GM12878 (cell line): Measurements from ENCODE around the gene POFUT1. TPM values are rescaled to one million over a fixed set of nuclear protein-coding genes. Genes with fewer than 3 reads are reported as not detected.

Experiments
- ATAC-seq: fragments of 200-7000 bp; cut with Tn5 transposase; 3 replicates; pipeline ENCODE4 v1.9.1; 2020; ENCODE audit warnings: mild to moderate bottlenecking, moderate library complexity
- BruUV-seq: library from RNA; stranded (reverse); fragments of 400-500 nt; replicated peaks from 2 replicates; lab custom pipeline; 2021; lab: Mats Ljungman, UMichigan
- CTCF ChIA-PET: fragments of 300-600 bp; sonication (Branson Sonifier 250); formaldehyde crosslinking; extraction: SDS; loops from one replicate; lab custom pipeline; 2021; ENCODE audit warnings: inconsistent platforms; lab: Yijun Ruan, JAX
- POLR2A ChIA-PET: fragments of 350-600 bp; formaldehyde crosslinking; extraction: SDS; loops from one replicate; lab custom pipeline; 2021; ENCODE audit warnings: inconsistent platforms; lab: Charles Lee
- RAD21 ChIA-PET: fragments of 300-600 bp; sonication (Branson Sonifier 250); formaldehyde crosslinking; loops from one replicate; lab custom pipeline; 2023; ENCODE audit warnings: antibody characterized with exemption; ENCODE audit not compliant: unreplicated experiment; lab: Charles Lee
- SMC1A ChIA-PET: fragments of 300-600 bp; sonication (Branson Sonifier 250); formaldehyde crosslinking; loops from one replicate; lab custom pipeline; 2023; ENCODE audit not compliant: unreplicated experiment, uncharacterized antibody; lab: Charles Lee
- DNase-seq: peaks from one replicate; pipeline ENCODE4 v3.0.0-alpha.2; 2011; ENCODE audit warnings: low read depth, low spot score
- FAIRE-seq: peaks from 3 replicates; lab custom pipeline; 2011; peaks lifted over from hg19 to GRCh38; lab: Jason Lieb, UNC
- H2AFZ ChIP-seq: 2 replicates; pipeline ENCODE4 v1.6.0; 2011; ENCODE audit warnings: low read depth, low read length, control low read depth; ENCODE audit not compliant: control insufficient read depth
- H3K27ac ChIP-seq: 2 replicates; pipeline ENCODE4 v1.5.1; 2011; ENCODE audit warnings: control low read depth; ENCODE audit not compliant: control insufficient read depth, insufficient read depth
- H3K27me3 ChIP-seq, 2 experiments: replicated peaks in 1 of 2; 2 replicates each; pipeline versions ENCODE4 v1.6.0 to v1.6.1; 2011; ENCODE audit warnings: low read length in 1 of 2; ENCODE audit not compliant: control insufficient read depth in 2 of 2, insufficient read depth in 2 of 2
- H3K36me3 ChIP-seq, 2 experiments: 2 replicates each; pipeline ENCODE4 v1.5.1; 2011; ENCODE audit warnings: low read length in 1 of 2; ENCODE audit not compliant: control insufficient read depth in 2 of 2, insufficient read depth in 2 of 2
- H3K4me1 ChIP-seq: 2 replicates; pipeline ENCODE4 v1.6.1; 2011; ENCODE audit warnings: mild to moderate bottlenecking, low read length, moderate library complexity, mixed read lengths; ENCODE audit not compliant: control insufficient read depth, insufficient read depth
- H3K4me2 ChIP-seq: 2 replicates; pipeline ENCODE4 v1.6.0; 2011; ENCODE audit warnings: control low read depth; ENCODE audit not compliant: control insufficient read depth, insufficient read depth
- H3K4me3 ChIP-seq: fragments of 200-600 bp; sonication (generic); 2 replicates; pipeline ENCODE4 v1.5.1; 2016
- H3K79me2 ChIP-seq: 2 replicates; pipeline ENCODE4 v1.6.0; 2011; ENCODE audit warnings: low read length; ENCODE audit not compliant: control insufficient read depth, insufficient read depth
- H3K9ac ChIP-seq: 2 replicates; pipeline ENCODE4 v1.8.0; 2011; ENCODE audit warnings: low read length, control low read depth, mixed read lengths; ENCODE audit not compliant: control insufficient read depth, insufficient read depth
- H3K9me3 ChIP-seq: replicated peaks from 3 replicates; pipeline ENCODE4 v1.5.1; 2011; ENCODE audit warnings: mild to moderate bottlenecking, low read length; ENCODE audit not compliant: control insufficient read depth, insufficient read depth
- H4K20me1 ChIP-seq: 2 replicates; pipeline ENCODE4 v1.6.0; 2011; ENCODE audit not compliant: control insufficient read depth, insufficient read depth
- PAX5 ChIP-seq: IDR thresholded peaks from 2 replicates; pipeline ENCODE4 v1.6.1; 2011; ENCODE audit warnings: low read depth, low read length, borderline replicate concordance
- RELB ChIP-seq: fragments of 450-650 bp; IDR thresholded peaks from 2 replicates; pipeline ENCODE4 v1.6.1; 2017; ENCODE audit warnings: low read depth, mild to moderate bottlenecking, moderate library complexity
- TAF1 ChIP-seq: IDR thresholded peaks from 2 replicates; pipeline ENCODE4 v1.6.1; 2011; ENCODE audit warnings: mild to moderate bottlenecking, low read depth, low read length, borderline replicate concordance
- WGBS: methylation state at CpG from one replicate; pipeline ENCODE4 v1.1.6; 2016; ENCODE audit warnings: low lambda C conversion rate; ENCODE audit not compliant: insufficient replicate concordance, insufficient coverage; ENCODE audit errors: missing lambda C conversion rate; 5-methylcytosine and 5-hydroxymethylcytosine counted together
- in situ Hi-C: fragments of 300-500 bp; cut with MboI; formaldehyde crosslinking; loops from 9 replicates; pipeline ENCODE4 v1.14.3; 2018; ENCODE audit warnings: mixed read lengths
- intact Hi-C: fragments of 100-400 bp; cut with micrococcal nuclease; formaldehyde crosslinking; loops from one replicate; pipeline ENCODE4 v1.14.2; 2022; ENCODE audit not compliant: unreplicated experiment
- microRNA counts: library from miRNA; unstranded; fragments of <30 nt; microRNA quantifications from one replicate; lab custom pipeline; 2016
- polyA plus RNA-seq, 11 experiments: library from polyadenylated mRNA; depleted of rRNA in 4 of 11; unstranded in 6 of 11; stranded (reverse) in 5 of 11; fragments of >200 nt; fragmentation: Nextera tagmentation in 4 of 11; fragmentation: Illumina TruSeq in 1 of 11; extraction: Ambion mirVana in 4 of 11; extraction: Trizol in 1 of 11; gene quantifications; 1 replicate in 1 of 11; 2 replicates in 10 of 11; pipeline versions ENCODE4 v1.2.1 to v1.2.3, GENCODE V29; 2011 to 2016; ENCODE audit warnings: inconsistent platforms in 2 of 11, missing spikeins in 2 of 11, low read depth in 1 of 11
- total RNA-seq, 4 experiments: library from RNA; depleted of rRNA in 3 of 4; stranded (reverse); fragments of >200 nt in 3 of 4; fragmentation: Illumina TruSeq in 1 of 4; extraction: Trizol in 1 of 4; gene quantifications; 2 replicates each; pipeline versions ENCODE4 v1.2.1 to v1.2.3, GENCODE V29; 2013 to 2021
- TF ChIP-seq, protein P1 (sequence below): IDR thresholded peaks from 2 replicates; pipeline ENCODE4 v1.6.1; 2011; ENCODE audit warnings: borderline replicate concordance, low read depth, mild to moderate bottlenecking, moderate library complexity, low read length; ENCODE audit not compliant: insufficient read depth, poor library complexity, severe bottlenecking

The POFUT1 gene
- total and polyA plus RNA-seq, 10 of the 15 experiments (the other 5 are each of a cell fraction or from before 2014, with no cell fraction given): 2.6 to 33.4 (median 23.1) TPM

- TF ChIP-seq RELB: peak; percentile 69; the same call in 1 of the 2 replicates
These were observed 78.1 kb downstream of the POFUT1 start (continued) for GRCh38 chr20:32285621-32286371.

DNA sequence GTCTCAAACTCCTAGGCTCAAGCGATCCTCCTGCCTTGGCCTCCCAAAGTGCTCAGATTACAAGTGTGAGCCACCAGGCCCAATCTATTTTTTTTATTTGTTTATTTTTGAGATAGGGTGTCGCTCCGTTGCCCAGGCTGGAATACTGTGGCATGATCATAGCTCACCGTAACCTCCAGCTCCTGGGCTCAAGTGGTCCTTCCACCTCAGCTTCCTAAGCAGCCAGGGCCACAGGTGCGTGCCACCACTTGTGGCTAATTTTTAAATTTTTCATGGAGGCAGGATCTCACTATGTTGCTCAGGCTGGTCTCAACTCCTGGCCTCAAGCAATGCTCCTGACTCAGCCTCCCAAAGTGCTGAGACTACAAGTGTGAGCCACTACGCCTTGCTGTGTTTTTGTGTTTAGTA lies 79.6 kb downstream of the POFUT1 start:
- H3K27ac ChIP-seq: peak overlapping the region; percentile 92
- peaks cover 31% of the 10 kb centered on the region for H3K4me1 ChIP-seq
- peaks cover 1 to 6% of the 10 kb centered on the region in 2 experiments for H3K36me3 ChIP-seq
- TF ChIP-seq TAF1: no peak
- TF ChIP-seq PAX5: no peak
- TF ChIP-seq, protein P1, sequence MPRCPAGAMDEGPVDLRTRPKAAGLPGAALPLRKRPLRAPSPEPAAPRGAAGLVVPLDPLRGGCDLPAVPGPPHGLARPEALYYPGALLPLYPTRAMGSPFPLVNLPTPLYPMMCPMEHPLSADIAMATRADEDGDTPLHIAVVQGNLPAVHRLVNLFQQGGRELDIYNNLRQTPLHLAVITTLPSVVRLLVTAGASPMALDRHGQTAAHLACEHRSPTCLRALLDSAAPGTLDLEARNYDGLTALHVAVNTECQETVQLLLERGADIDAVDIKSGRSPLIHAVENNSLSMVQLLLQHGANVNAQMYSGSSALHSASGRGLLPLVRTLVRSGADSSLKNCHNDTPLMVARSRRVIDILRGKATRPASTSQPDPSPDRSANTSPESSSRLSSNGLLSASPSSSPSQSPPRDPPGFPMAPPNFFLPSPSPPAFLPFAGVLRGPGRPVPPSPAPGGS: peak; percentile 74
- TF ChIP-seq, all 136 proteins: peak for 1
- Histone ChIP-seq H3K9me3 (no peaks in the 10 kb centered on the region; the same call in 2 of the 3 replicates), H3K27me3 (no peaks in the 10 kb centered on the region), H2AFZ (no peak overlapping the region), H3K4me3 (no peak overlapping the region), H3K79me2 (peaks cover 53% of the 10 kb centered on the region), H4K20me1 (no peaks in the 10 kb centered on the region), H3K4me2 (peak overlapping the region; percentile 73), H3K9ac (no peak overlapping the region)
- DNase-seq (no peak), FAIRE-seq (no peak), ATAC-seq (no peak)
- CTCF ChIA-PET: interaction anchor here (0.8 to 2.5 kb wide), 4 partner anchors 21 to 69 kb away, joined by 3 to 12 read pairs (median 4); partner anchors contain the start of gene ASXL1
- in situ Hi-C loops: no loop called here
- POLR2A ChIA-PET: interaction anchor here (0.5 to 2.6 kb wide), 2 partner anchors 8 to 73 kb away, joined by 3 to 16 read pairs; no protein-coding TSS in a partner anchor
- RAD21 ChIA-PET: interaction anchor here (0.7 to 2.8 kb wide), 5 partner anchors 9 to 82 kb away, joined by 3 to 22 read pairs (median 4); partner anchors contain the start of gene ASXL1
- no TSS peak for BruUV-seq
- SMC1A ChIA-PET: interaction anchor here (1.2 to 3.0 kb wide), 7 partner anchors 8 to 72 kb away, joined by 3 to 26 read pairs (median 18); partner anchors contain the start of genes ASXL1 and KIF3B
- 97% methylated on average over 6 of the region's 6 CpGs for WGBS
- intact Hi-C loops: loop anchor here (5.0 kb wide), 1 partner anchor 80 kb away; the partner anchor contains the start of genes PLAGL2 and POFUT1

MicroRNAs encoded within 50 kb of the gene (microRNA counts, 767-probe panel; counts per million panel counts)
- microRNA hsa-miR-1825 (lab: Ali Mortazavi, UCI): 1,438 counts per million, percentile 53 among the panel's probes with 10 or more counts

Other genes with a start within 250 kb of the POFUT1 start
- gene XKR7, start 239.7 kb upstream of the POFUT1 start, total RNA-seq (2014; rRNA removed): under 0.01 TPM in 1 of 2 replicates, not detected in the other
- gene XKR7, start 239.7 kb upstream of the POFUT1 start, total RNA-seq (2014; rRNA removed; fragmentation: Illumina TruSeq; extraction: Trizol): not detected in 2 replicates
- gene XKR7, start 239.7 kb upstream of the POFUT1 start, total RNA-seq (2021): not detected in 2 replicates
- gene XKR7, start 239.7 kb upstream of the POFUT1 start, polyA plus RNA-seq (2011; rRNA removed): not detected in 2 replicates
- gene XKR7, start 239.7 kb upstream of the POFUT1 start, polyA plus RNA-seq (2014; fragmentation: Illumina TruSeq; extraction: Trizol): not detected in 2 replicates
- not detected for gene XKR7, start 239.7 kb upstream of the POFUT1 start, polyA plus RNA-seq (2014; fragmentation: Nextera tagmentation; extraction: Ambion mirVana)
- not detected in 2 replicates for gene XKR7, start 239.7 kb upstream of the POFUT1 start, polyA plus RNA-seq (2014; rRNA removed)
- gene XKR7, start 239.7 kb upstream of the POFUT1 start, polyA plus RNA-seq (2016; fragmentation: Nextera tagmentation; extraction: Ambion mirVana): not detected
- gene CCM2L, start 197.4 kb upstream of the POFUT1 start, total RNA-seq (2014; rRNA removed): not detected in 2 replicates
- not detected in 2 replicates for gene CCM2L, start 197.4 kb upstream of the POFUT1 start, total RNA-seq (2014; rRNA removed; fragmentation: Illumina TruSeq; extraction: Trizol)
- not detected in 2 replicates for gene CCM2L, start 197.4 kb upstream of the POFUT1 start, total RNA-seq (2021)
- gene CCM2L, start 197.4 kb upstream of the POFUT1 start, polyA plus RNA-seq (2011; rRNA removed): not detected in 2 replicates
- not detected in 2 replicates for gene CCM2L, start 197.4 kb upstream of the POFUT1 start, polyA plus RNA-seq (2014; fragmentation: Illumina TruSeq; extraction: Trizol)
- gene CCM2L, start 197.4 kb upstream of the POFUT1 start, polyA plus RNA-seq (2014; fragmentation: Nextera tagmentation; extraction: Ambion mirVana): not detected
- not detected in 2 replicates for gene CCM2L, start 197.4 kb upstream of the POFUT1 start, polyA plus RNA-seq (2014; rRNA removed)
- gene CCM2L, start 197.4 kb upstream of the POFUT1 start, polyA plus RNA-seq (2016; fragmentation: Nextera tagmentation; extraction: Ambion mirVana): not detected
- gene HCK, start 155.6 kb upstream of the POFUT1 start, total RNA-seq (2014; rRNA removed): 30.2 and 30.3 TPM in 2 replicates
- gene HCK, start 155.6 kb upstream of the POFUT1 start, total RNA-seq (2014; rRNA removed; fragmentation: Illumina TruSeq; extraction: Trizol): 20.5 TPM in 2 replicates
- 20.1 and 21.0 TPM in 2 replicates for gene HCK, start 155.6 kb upstream of the POFUT1 start, total RNA-seq (2021)
- gene HCK, start 155.6 kb upstream of the POFUT1 start, polyA plus RNA-seq (2011; rRNA removed): 1.5 and 3.0 TPM in 2 replicates
- gene HCK, start 155.6 kb upstream of the POFUT1 start, polyA plus RNA-seq (2014; fragmentation: Illumina TruSeq; extraction: Trizol): 22.5 and 25.2 TPM in 2 replicates
- 1 to 10 TPM; 1.3 to 2.1 TPM for gene HCK, start 155.6 kb upstream of the POFUT1 start, polyA plus RNA-seq (2014; fragmentation: Nextera tagmentation; extraction: Ambion mirVana)
- 25.0 and 26.7 TPM in 2 replicates for gene HCK, start 155.6 kb upstream of the POFUT1 start, polyA plus RNA-seq (2014; rRNA removed)
- 10 to 100 TPM; 16.5 to 16.8 TPM for gene HCK, start 155.6 kb upstream of the POFUT1 start, polyA plus RNA-seq (2016; fragmentation: Nextera tagmentation; extraction: Ambion mirVana)
- gene TM9SF4, start 98.2 kb upstream of the POFUT1 start, total RNA-seq (2014; rRNA removed): 19.9 and 24.5 TPM in 2 replicates
- gene TM9SF4, start 98.2 kb upstream of the POFUT1 start, total RNA-seq (2014; rRNA removed; fragmentation: Illumina TruSeq; extraction: Trizol): 19.9 and 20.8 TPM in 2 replicates
- gene TM9SF4, start 98.2 kb upstream of the POFUT1 start, total RNA-seq (2021): 29.5 and 33.6 TPM in 2 replicates
- gene TM9SF4, start 98.2 kb upstream of the POFUT1 start, polyA plus RNA-seq (2011; rRNA removed): 24.7 and 47.8 TPM in 2 replicates
- 32.0 and 34.9 TPM in 2 replicates for gene TM9SF4, start 98.2 kb upstream of the POFUT1 start, polyA plus RNA-seq (2014; fragmentation: Illumina TruSeq; extraction: Trizol)
- 10 to 100 TPM in 1 of 2 experiments, 1 to 10 TPM in 1; 8.5 to 14.1 TPM for gene TM9SF4, start 98.2 kb upstream of the POFUT1 start, polyA plus RNA-seq (2014; fragmentation: Nextera tagmentation; extraction: Ambion mirVana)
- 27.8 and 28.6 TPM in 2 replicates for gene TM9SF4, start 98.2 kb upstream of the POFUT1 start, polyA plus RNA-seq (2014; rRNA removed)
- gene TM9SF4, start 98.2 kb upstream of the POFUT1 start, polyA plus RNA-seq (2016; fragmentation: Nextera tagmentation; extraction: Ambion mirVana): 10 to 100 TPM; 23.3 to 24.1 TPM
- gene PLAGL2, start 137 bp upstream of the POFUT1 start, total RNA-seq (2014; rRNA removed): 7.3 and 7.8 TPM in 2 replicates
- 8.3 and 8.4 TPM in 2 replicates for gene PLAGL2, start 137 bp upstream of the POFUT1 start, total RNA-seq (2014; rRNA removed; fragmentation: Illumina TruSeq; extraction: Trizol)
- gene PLAGL2, start 137 bp upstream of the POFUT1 start, total RNA-seq (2021): 29.7 and 31.7 TPM in 2 replicates
- 4.5 and 7.4 TPM in 2 replicates for gene PLAGL2, start 137 bp upstream of the POFUT1 start, polyA plus RNA-seq (2011; rRNA removed)
- 31.0 and 32.3 TPM in 2 replicates for gene PLAGL2, start 137 bp upstream of the POFUT1 start, polyA plus RNA-seq (2014; fragmentation: Illumina TruSeq; extraction: Trizol)
- gene PLAGL2, start 137 bp upstream of the POFUT1 start, polyA plus RNA-seq (2014; fragmentation: Nextera tagmentation; extraction: Ambion mirVana): 1 to 10 TPM; 4.4 to 7.3 TPM
- 18.4 and 18.5 TPM in 2 replicates for gene PLAGL2, start 137 bp upstream of the POFUT1 start, polyA plus RNA-seq (2014; rRNA removed)
- gene PLAGL2, start 137 bp upstream of the POFUT1 start, polyA plus RNA-seq (2016; fragmentation: Nextera tagmentation; extraction: Ambion mirVana): 10 to 100 TPM; 18.3 to 21.0 TPM
- 27.4 and 28.3 TPM in 2 replicates for gene KIF3B, start 69.8 kb downstream of the POFUT1 start, total RNA-seq (2014; rRNA removed)
- gene KIF3B, start 69.8 kb downstream of the POFUT1 start, total RNA-seq (2014; rRNA removed; fragmentation: Illumina TruSeq; extraction: Trizol): 27.5 and 28.5 TPM in 2 replicates
- gene KIF3B, start 69.8 kb downstream of the POFUT1 start, total RNA-seq (2021): 29.5 and 31.5 TPM in 2 replicates
- gene KIF3B, start 69.8 kb downstream of the POFUT1 start, polyA plus RNA-seq (2011; rRNA removed): 26.3 and 28.9 TPM in 2 replicates
- gene KIF3B, start 69.8 kb downstream of the POFUT1 start, polyA plus RNA-seq (2014; fragmentation: Illumina TruSeq; extraction: Trizol): 37.3 and 39.0 TPM in 2 replicates
- gene KIF3B, start 69.8 kb downstream of the POFUT1 start, polyA plus RNA-seq (2014; fragmentation: Nextera tagmentation; extraction: Ambion mirVana): 10 to 100 TPM; 10.7 to 11.2 TPM
- gene KIF3B, start 69.8 kb downstream of the POFUT1 start, polyA plus RNA-seq (2014; rRNA removed): 23.8 and 25.6 TPM in 2 replicates
- 1 to 10 TPM; 7.4 to 7.5 TPM for gene KIF3B, start 69.8 kb downstream of the POFUT1 start, polyA plus RNA-seq (2016; fragmentation: Nextera tagmentation; extraction: Ambion mirVana)
- 43.5 and 47.9 TPM in 2 replicates for gene ASXL1, start 150.5 kb downstream of the POFUT1 start, total RNA-seq (2014; rRNA removed)
- gene ASXL1, start 150.5 kb downstream of the POFUT1 start, total RNA-seq (2014; rRNA removed; fragmentation: Illumina TruSeq; extraction: Trizol): 41.2 and 44.3 TPM in 2 replicates
- 86.0 and 87.6 TPM in 2 replicates for gene ASXL1, start 150.5 kb downstream of the POFUT1 start, total RNA-seq (2021)
- 43.8 and 53.0 TPM in 2 replicates for gene ASXL1, start 150.5 kb downstream of the POFUT1 start, polyA plus RNA-seq (2011; rRNA removed)
- gene ASXL1, start 150.5 kb downstream of the POFUT1 start, polyA plus RNA-seq (2014; fragmentation: Illumina TruSeq; extraction: Trizol): 51.8 and 64.0 TPM in 2 replicates
- 10 to 100 TPM; 11.0 to 14.8 TPM for gene ASXL1, start 150.5 kb downstream of the POFUT1 start, polyA plus RNA-seq (2014; fragmentation: Nextera tagmentation; extraction: Ambion mirVana)
- 60.5 and 62.4 TPM in 2 replicates for gene ASXL1, start 150.5 kb downstream of the POFUT1 start, polyA plus RNA-seq (2014; rRNA removed)
- 10 to 100 TPM; 60.7 to 68.0 TPM for gene ASXL1, start 150.5 kb downstream of the POFUT1 start, polyA plus RNA-seq (2016; fragmentation: Nextera tagmentation; extraction: Ambion mirVana)